HL-60 (cell line): ENCODE results near the gene NINJ2.

Experiments
- DNase-seq, 2 experiments: peaks; one replicate each; pipeline ENCODE4 v3.0.0-alpha.2; 2010 to 2020; ENCODE audit warnings: low read depth in 1 of 2, low spot score in 1 of 2
- H3K27ac ChIP-seq: fragments of 250-450 bp; sonication (Bioruptor Pico); replicated peaks from 2 replicates; pipeline ENCODE4 v1.5.1; 2020; ENCODE audit warnings: mild to moderate bottlenecking, moderate library complexity
- H3K27me3 ChIP-seq: fragments of 250-450 bp; sonication (Bioruptor Pico); 2 replicates; pipeline ENCODE4 v1.5.1; 2021; ENCODE audit warnings: mild to moderate bottlenecking, moderate library complexity; ENCODE audit not compliant: insufficient read depth, poor library complexity, severe bottlenecking
- H3K4me3 ChIP-seq: replicated peaks from 2 replicates; pipeline ENCODE4 v1.5.1; 2011; ENCODE audit warnings: mild to moderate bottlenecking, control low read depth, low read length; ENCODE audit not compliant: insufficient read depth
- GABPA ChIP-seq: IDR thresholded peaks from 2 replicates; pipeline ENCODE4 v1.6.1; 2012; ENCODE audit warnings: low read depth
- POLR2AphosphoS5 ChIP-seq: IDR thresholded peaks from 2 replicates; pipeline ENCODE4 v1.6.1; 2012; ENCODE audit warnings: low read depth
- SPI1 ChIP-seq: IDR thresholded peaks from 2 replicates; pipeline ENCODE4 v1.6.1; 2012; ENCODE audit warnings: low read depth, mild to moderate bottlenecking, borderline replicate concordance
- TF ChIP-seq, protein P1 (sequence below): IDR thresholded peaks from 2 replicates; pipeline ENCODE4 v1.6.1; 2012; ENCODE audit warnings: low read depth; ENCODE audit not compliant: insufficient replicate concordance
- TF ChIP-seq, protein P2 (sequence below): IDR thresholded peaks from one replicate; pipeline ENCODE4 v1.5.1; 2011; ENCODE audit warnings: low read length, control low read depth, inconsistent platforms; ENCODE audit not compliant: insufficient read depth

The NINJ2 gene

DNA sequence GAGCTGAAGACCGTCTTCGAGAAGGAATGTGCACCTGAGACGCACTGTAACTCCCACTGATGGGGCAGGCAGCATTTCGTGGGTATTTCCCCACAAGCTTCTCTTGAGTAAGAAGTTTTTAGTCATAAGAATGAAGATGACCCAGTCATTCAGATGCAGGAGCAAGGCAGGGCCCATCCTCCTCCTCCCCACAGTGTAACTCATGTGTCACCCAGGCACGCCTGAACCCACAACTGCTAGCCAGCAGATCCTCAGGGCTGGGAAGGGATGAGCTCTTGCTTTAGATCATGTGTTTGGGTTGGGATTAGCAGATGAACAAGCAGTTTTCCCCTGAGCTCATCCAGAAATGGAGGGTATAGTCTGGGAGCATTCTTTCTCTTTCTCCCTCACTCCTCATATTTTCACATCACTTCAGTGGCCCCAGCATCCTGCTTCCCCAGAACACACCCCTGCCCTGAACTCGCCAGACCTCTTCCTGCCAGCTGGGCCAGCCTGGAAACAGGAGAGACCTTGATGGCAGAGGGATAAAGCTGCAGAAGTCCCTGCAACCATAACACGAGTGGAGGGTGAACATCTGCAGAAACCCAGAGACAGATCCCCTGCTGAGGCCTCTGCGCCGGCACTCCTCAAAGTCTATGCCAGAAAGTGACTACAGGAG is 130.2 kb downstream of the NINJ2 start:
- Histone ChIP-seq H3K27ac (no peak overlapping the region), H3K27me3 (no peaks in the 10 kb centered on the region), H3K4me3 (no peak overlapping the region)
- no peak for DNase-seq
- TF ChIP-seq POLR2AphosphoS5 (no peak), GABPA (no peak), SPI1 (no peak)
- TF ChIP-seq, protein P1, sequence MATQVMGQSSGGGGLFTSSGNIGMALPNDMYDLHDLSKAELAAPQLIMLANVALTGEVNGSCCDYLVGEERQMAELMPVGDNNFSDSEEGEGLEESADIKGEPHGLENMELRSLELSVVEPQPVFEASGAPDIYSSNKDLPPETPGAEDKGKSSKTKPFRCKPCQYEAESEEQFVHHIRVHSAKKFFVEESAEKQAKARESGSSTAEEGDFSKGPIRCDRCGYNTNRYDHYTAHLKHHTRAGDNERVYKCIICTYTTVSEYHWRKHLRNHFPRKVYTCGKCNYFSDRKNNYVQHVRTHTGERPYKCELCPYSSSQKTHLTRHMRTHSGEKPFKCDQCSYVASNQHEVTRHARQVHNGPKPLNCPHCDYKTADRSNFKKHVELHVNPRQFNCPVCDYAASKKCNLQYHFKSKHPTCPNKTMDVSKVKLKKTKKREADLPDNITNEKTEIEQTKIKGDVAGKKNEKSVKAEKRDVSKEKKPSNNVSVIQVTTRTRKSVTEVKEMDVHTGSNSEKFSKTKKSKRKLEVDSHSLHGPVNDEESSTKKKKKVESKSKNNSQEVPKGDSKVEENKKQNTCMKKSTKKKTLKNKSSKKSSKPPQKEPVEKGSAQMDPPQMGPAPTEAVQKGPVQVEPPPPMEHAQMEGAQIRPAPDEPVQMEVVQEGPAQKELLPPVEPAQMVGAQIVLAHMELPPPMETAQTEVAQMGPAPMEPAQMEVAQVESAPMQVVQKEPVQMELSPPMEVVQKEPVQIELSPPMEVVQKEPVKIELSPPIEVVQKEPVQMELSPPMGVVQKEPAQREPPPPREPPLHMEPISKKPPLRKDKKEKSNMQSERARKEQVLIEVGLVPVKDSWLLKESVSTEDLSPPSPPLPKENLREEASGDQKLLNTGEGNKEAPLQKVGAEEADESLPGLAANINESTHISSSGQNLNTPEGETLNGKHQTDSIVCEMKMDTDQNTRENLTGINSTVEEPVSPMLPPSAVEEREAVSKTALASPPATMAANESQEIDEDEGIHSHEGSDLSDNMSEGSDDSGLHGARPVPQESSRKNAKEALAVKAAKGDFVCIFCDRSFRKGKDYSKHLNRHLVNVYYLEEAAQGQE: no peak
- TF ChIP-seq, protein P2, sequence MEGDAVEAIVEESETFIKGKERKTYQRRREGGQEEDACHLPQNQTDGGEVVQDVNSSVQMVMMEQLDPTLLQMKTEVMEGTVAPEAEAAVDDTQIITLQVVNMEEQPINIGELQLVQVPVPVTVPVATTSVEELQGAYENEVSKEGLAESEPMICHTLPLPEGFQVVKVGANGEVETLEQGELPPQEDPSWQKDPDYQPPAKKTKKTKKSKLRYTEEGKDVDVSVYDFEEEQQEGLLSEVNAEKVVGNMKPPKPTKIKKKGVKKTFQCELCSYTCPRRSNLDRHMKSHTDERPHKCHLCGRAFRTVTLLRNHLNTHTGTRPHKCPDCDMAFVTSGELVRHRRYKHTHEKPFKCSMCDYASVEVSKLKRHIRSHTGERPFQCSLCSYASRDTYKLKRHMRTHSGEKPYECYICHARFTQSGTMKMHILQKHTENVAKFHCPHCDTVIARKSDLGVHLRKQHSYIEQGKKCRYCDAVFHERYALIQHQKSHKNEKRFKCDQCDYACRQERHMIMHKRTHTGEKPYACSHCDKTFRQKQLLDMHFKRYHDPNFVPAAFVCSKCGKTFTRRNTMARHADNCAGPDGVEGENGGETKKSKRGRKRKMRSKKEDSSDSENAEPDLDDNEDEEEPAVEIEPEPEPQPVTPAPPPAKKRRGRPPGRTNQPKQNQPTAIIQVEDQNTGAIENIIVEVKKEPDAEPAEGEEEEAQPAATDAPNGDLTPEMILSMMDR: no peak

DNA sequence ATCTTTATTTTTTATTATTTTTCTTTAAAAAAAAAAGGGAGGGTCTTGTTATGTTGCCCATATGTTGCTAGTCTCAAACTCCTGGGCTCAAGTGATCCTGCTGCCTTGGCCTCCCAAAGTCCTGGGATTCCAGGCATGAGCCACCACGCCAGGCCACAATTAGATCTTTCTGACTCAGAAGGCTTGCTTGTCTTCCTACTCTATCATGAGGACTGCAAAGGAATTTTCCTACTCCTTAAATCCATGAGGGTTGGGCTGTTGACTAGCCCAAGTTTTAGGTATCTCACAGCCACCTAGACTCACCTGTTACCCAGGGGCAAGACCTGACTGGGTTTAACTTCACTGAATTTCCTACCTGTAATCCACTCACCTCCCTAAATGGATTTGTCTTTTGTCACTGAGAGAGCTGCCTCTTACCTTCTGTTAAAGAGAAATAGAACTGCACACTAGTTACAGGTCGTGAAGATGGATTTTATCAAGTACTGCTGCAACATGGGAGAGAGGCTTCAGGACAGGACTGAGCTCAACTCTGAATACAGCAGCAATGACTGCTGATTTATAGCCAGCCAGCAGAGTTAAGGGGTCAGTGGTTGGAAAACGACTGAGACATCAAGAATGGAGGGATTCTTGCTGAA is 131.2 kb downstream of the NINJ2 start:
- Histone ChIP-seq H3K27ac (no peak overlapping the region), H3K27me3 (no peaks in the 10 kb centered on the region), H3K4me3 (no peak overlapping the region)
- no peak for DNase-seq
- TF ChIP-seq GABPA (no peak), POLR2AphosphoS5 (no peak), SPI1 (no peak)
- TF ChIP-seq, protein P1: no peak
- TF ChIP-seq, protein P2: no peak

DNA sequence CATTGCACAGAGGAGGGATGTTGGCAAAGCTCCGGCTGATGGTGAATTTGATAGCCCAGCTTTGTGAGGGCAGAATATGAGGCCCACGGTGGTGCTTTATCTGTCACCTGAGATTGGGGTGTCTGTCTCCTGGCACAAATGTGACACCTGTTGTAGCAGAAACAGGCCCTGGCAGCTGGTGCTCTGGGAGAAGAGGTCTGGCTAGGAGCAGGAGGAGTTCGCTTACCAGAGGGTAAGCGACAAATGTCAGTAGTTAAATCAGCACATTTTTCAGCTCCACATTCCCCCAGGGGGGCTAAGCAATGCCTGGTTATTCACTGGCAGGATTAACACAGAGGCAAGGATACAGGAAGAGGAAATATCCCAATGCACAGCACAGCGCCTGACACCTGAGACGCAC is 132.4 kb downstream of the NINJ2 start:
- no peak overlapping the region for H3K4me3 ChIP-seq
- no peak for DNase-seq
- TF ChIP-seq, protein P1: no peak
- TF ChIP-seq SPI1: no peak
- TF ChIP-seq, protein P2: no peak
- TF ChIP-seq POLR2AphosphoS5: no peak
- no peak for TF ChIP-seq GABPA
- H3K27ac ChIP-seq: no peak overlapping the region
- no peaks in the 10 kb centered on the region for H3K27me3 ChIP-seq
